ENCODE measurements around the gene CCDC12. TPM values are rescaled to one million over a fixed set of nuclear protein-coding genes. Genes with fewer than 3 reads are reported as not detected.

CCDC12 gene
- total and polyA plus RNA-seq, 2 of the 13 experiments (the other 11 are each of a cell fraction or from before 2014, with no cell fraction given) = 30.1 to 49.5 TPM

GRCh38 chr3:46976326-46977190 is at the start of gene CCDC12 (continued):
- TF ChIP-seq THRA (CRISPR knock-in tag; IDR thresholded peaks at IDR 0.05; ENCODE audit: borderline replicate concordance) (peak; percentile 11; the same call in 1 of the 2 replicates), ZNF10 (CRISPR knock-in tag; IDR thresholded peaks at IDR 0.05; ENCODE audit: borderline replicate concordance, low read depth) (no peak), MYNN (CRISPR knock-in tag; IDR thresholded peaks at IDR 0.05; ENCODE audit: low read depth) (no peak), MIER3 (CRISPR knock-in tag; IDR thresholded peaks at IDR 0.05; ENCODE audit: borderline replicate concordance) (peak; percentile 61; the same call in 1 of the 2 replicates), NFKBIZ (CRISPR knock-in tag; IDR thresholded peaks at IDR 0.05) (no peak), RORA (CRISPR knock-in tag; IDR thresholded peaks at IDR 0.05) (no peak), TIGD3 (CRISPR knock-in tag; IDR thresholded peaks at IDR 0.05; ENCODE audit: borderline replicate concordance) (no peak), SMARCE1 (IDR thresholded peaks at IDR 0.05; ENCODE audit: borderline replicate concordance) (no peak), ZNF12 (CRISPR knock-in tag; IDR thresholded peaks at IDR 0.05) (no peak), PITX1 (CRISPR knock-in tag; IDR thresholded peaks at IDR 0.05) (no peak), THAP9 (CRISPR knock-in tag; IDR thresholded peaks at IDR 0.05; ENCODE audit: borderline replicate concordance) (peak; percentile 85; the same call in 1 of the 2 replicates), SMAD3 (CRISPR knock-in tag; IDR thresholded peaks at IDR 0.05) (0 out of 2 replicates have a peak, but pooled peaks have one; percentile 26), HCFC1 (IDR thresholded peaks at IDR 0.05; ENCODE audit: low read depth, low read length) (peak; percentile 3; the same call in 1 of the 2 replicates), TMF1 (CRISPR knock-in tag; IDR thresholded peaks at IDR 0.05; ENCODE audit: low read depth) (no peak), RAD51 (IDR thresholded peaks at IDR 0.05; ENCODE audit: borderline replicate concordance) (no peak), ZNF124 (CRISPR knock-in tag; IDR thresholded peaks at IDR 0.05) (0 out of 2 replicates have a peak, but pooled peaks have one; percentile 71), KDM5B (CRISPR knock-in tag; IDR thresholded peaks at IDR 0.05; ENCODE audit: borderline replicate concordance) (peak; percentile 83), NRL (CRISPR knock-in tag; IDR thresholded peaks at IDR 0.05; ENCODE audit: borderline replicate concordance) (peak; percentile 38; the same call in 1 of the 2 replicates), UBTF (CRISPR knock-in tag; IDR thresholded peaks at IDR 0.05) (peak; percentile 20; the same call in 1 of the 2 replicates), POLR2AphosphoS5 (IDR thresholded peaks at IDR 0.05; ENCODE audit: low read depth, low read length) (peak; percentile 89), ZSCAN29 (CRISPR knock-in tag; conservative IDR thresholded peaks at IDR 0.05) (no peak), GATAD2A (CRISPR knock-in tag; IDR thresholded peaks at IDR 0.05) (peak; percentile 83)
